OCI-LY1 (cell line): ENCODE results near the gene LAMA3.

ENCODE experiments used
- H2AFZ ChIP-seq: fragments of 200-600 bp; sonication (generic), shearing (Covaris generic); 2 replicates; pipeline ENCODE4 v1.6.0; 2014; ENCODE audit warnings: antibody characterized with exemption, mild to moderate bottlenecking, low read length
- H3F3A ChIP-seq: fragments of 200-600 bp; sonication (generic), shearing (Covaris generic); 2 replicates; pipeline ENCODE4 v1.6.0; 2014; ENCODE audit warnings: mild to moderate bottlenecking, antibody characterized with exemption, low read length, moderate library complexity; ENCODE audit not compliant: insufficient read depth
- H3K27ac ChIP-seq: fragments of 200-600 bp; sonication (generic); 2 replicates; pipeline ENCODE4 v1.5.1; 2014; ENCODE audit warnings: low read length, mixed run types, mild to moderate bottlenecking, low read depth; ENCODE audit not compliant: poor library complexity, severe bottlenecking
- H3K27me3 ChIP-seq: fragments of 200-600 bp; sonication (generic); 2 replicates; pipeline ENCODE4 v1.6.0; 2014; ENCODE audit warnings: antibody characterized with exemption, mild to moderate bottlenecking, low read length, moderate library complexity; ENCODE audit not compliant: insufficient read depth
- H3K36me3 ChIP-seq: fragments of 200-600 bp; sonication (generic); 2 replicates; pipeline ENCODE4 v1.6.1; 2014; ENCODE audit warnings: mild to moderate bottlenecking, antibody characterized with exemption, low read length, moderate library complexity, mixed read lengths; ENCODE audit not compliant: insufficient read depth
- H3K4me1 ChIP-seq: fragments of 200-600 bp; sonication (generic); 2 replicates; pipeline ENCODE4 v1.5.1; 2014; ENCODE audit warnings: mild to moderate bottlenecking, low read length, moderate library complexity; ENCODE audit not compliant: insufficient read depth, severe bottlenecking
- H3K4me2 ChIP-seq: fragments of 200-600 bp; sonication (generic), shearing (Covaris generic); 2 replicates; pipeline ENCODE4 v1.6.1; 2014; ENCODE audit warnings: low read length
- H3K4me3 ChIP-seq: fragments of 200-600 bp; sonication (generic); 2 replicates; pipeline ENCODE4 v1.5.1; 2014; ENCODE audit warnings: low read length, low read depth, mild to moderate bottlenecking, mixed read lengths; ENCODE audit not compliant: poor library complexity, severe bottlenecking
- H3K79me2 ChIP-seq: fragments of 200-600 bp; shearing (Covaris generic); 2 replicates; pipeline ENCODE4 v1.6.1; 2016; ENCODE audit warnings: mixed run types, low read length, mixed read lengths; ENCODE audit not compliant: insufficient read depth
- H3K9ac ChIP-seq: fragments of 200-600 bp; sonication (generic), shearing (Covaris generic); 2 replicates; pipeline ENCODE4 v1.6.1; 2014; ENCODE audit warnings: mild to moderate bottlenecking, low read length, mixed read lengths
- H3K9me2 ChIP-seq: fragments of 200-600 bp; sonication (generic), shearing (Covaris generic); 2 replicates; pipeline ENCODE4 v1.6.1; 2014; ENCODE audit warnings: low read depth, mild to moderate bottlenecking, low read length, mixed read lengths
- H3K9me3 ChIP-seq: fragments of 200-600 bp; shearing (Covaris generic); 2 replicates; pipeline ENCODE4 v1.6.1; 2014; ENCODE audit warnings: low read length, mixed read lengths
- H4K20me1 ChIP-seq: fragments of 200-600 bp; sonication (generic), shearing (Covaris generic); 2 replicates; pipeline ENCODE4 v1.6.0; 2016; ENCODE audit warnings: mild to moderate bottlenecking, low read length; ENCODE audit not compliant: insufficient read depth
- EZH2 ChIP-seq: fragments of 200-600 bp; sonication (generic), shearing (Covaris generic); IDR thresholded peaks from 2 replicates; pipeline ENCODE4 v1.8.0; 2017; ENCODE audit warnings: borderline replicate concordance, mixed run types, mild to moderate bottlenecking, antibody characterized with exemption, low read length, moderate library complexity, mixed read lengths
- TF ChIP-seq, protein P1 (sequence below): fragments of 200-600 bp; sonication (generic), shearing (Covaris generic); IDR thresholded peaks from 2 replicates; pipeline ENCODE4 v1.5.1; 2017; ENCODE audit warnings: mild to moderate bottlenecking, antibody characterized with exemption, low read length, moderate library complexity, mixed read lengths

LAMA3 gene

GRCh38 chr18:23894661-23895175, 205.5 kb downstream of the LAMA3 start:
- Histone ChIP-seq H3K4me2 (no peak overlapping the region), H3K27me3 (no peaks in the 10 kb centered on the region), H3F3A (no peaks in the 10 kb centered on the region), H3K4me1 (no peaks in the 10 kb centered on the region), H4K20me1 (no peaks in the 10 kb centered on the region), H3K9me3 (no peaks in the 10 kb centered on the region), H3K9me2 (no peaks in the 10 kb centered on the region), H3K27ac (no peak overlapping the region), H3K9ac (no peak overlapping the region), H3K4me3 (no peak overlapping the region), H3K79me2 (no peaks in the 10 kb centered on the region), H3K36me3 (no peaks in the 10 kb centered on the region), H2AFZ (no peak overlapping the region)
- no peak for TF ChIP-seq EZH2
- TF ChIP-seq, protein P1, sequence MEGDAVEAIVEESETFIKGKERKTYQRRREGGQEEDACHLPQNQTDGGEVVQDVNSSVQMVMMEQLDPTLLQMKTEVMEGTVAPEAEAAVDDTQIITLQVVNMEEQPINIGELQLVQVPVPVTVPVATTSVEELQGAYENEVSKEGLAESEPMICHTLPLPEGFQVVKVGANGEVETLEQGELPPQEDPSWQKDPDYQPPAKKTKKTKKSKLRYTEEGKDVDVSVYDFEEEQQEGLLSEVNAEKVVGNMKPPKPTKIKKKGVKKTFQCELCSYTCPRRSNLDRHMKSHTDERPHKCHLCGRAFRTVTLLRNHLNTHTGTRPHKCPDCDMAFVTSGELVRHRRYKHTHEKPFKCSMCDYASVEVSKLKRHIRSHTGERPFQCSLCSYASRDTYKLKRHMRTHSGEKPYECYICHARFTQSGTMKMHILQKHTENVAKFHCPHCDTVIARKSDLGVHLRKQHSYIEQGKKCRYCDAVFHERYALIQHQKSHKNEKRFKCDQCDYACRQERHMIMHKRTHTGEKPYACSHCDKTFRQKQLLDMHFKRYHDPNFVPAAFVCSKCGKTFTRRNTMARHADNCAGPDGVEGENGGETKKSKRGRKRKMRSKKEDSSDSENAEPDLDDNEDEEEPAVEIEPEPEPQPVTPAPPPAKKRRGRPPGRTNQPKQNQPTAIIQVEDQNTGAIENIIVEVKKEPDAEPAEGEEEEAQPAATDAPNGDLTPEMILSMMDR: no peak

- no peak overlapping the region for H3K4me3 ChIP-seq
- H3K4me1 ChIP-seq: no peaks in the 10 kb centered on the region
- no peaks in the 10 kb centered on the region for H4K20me1 ChIP-seq
- no peaks in the 10 kb centered on the region for H3K27me3 ChIP-seq
- H3K4me2 ChIP-seq: no peak overlapping the region
- TF ChIP-seq EZH2: no peak
- TF ChIP-seq, protein P1: no peak
- H3K9ac ChIP-seq: no peak overlapping the region
- no peaks in the 10 kb centered on the region for H3K9me3 ChIP-seq
- no peaks in the 10 kb centered on the region for H3F3A ChIP-seq
- H3K36me3 ChIP-seq: no peaks in the 10 kb centered on the region
- H3K9me2 ChIP-seq: no peaks in the 10 kb centered on the region
- no peak overlapping the region for H3K27ac ChIP-seq
- no peak overlapping the region for H2AFZ ChIP-seq
- no peaks in the 10 kb centered on the region for H3K79me2 ChIP-seq
Observed at GRCh38 chr18:23897291-23897690, 208.0 kb downstream of the LAMA3 start.

GRCh38 chr18:23897733-23898132, 208.5 kb downstream of the LAMA3 start:
- Histone ChIP-seq H3K9ac (no peak overlapping the region), H3K9me2 (no peaks in the 10 kb centered on the region), H3K27ac (no peak overlapping the region), H3K27me3 (no peaks in the 10 kb centered on the region), H3K79me2 (no peaks in the 10 kb centered on the region), H3F3A (no peaks in the 10 kb centered on the region), H3K9me3 (no peaks in the 10 kb centered on the region), H4K20me1 (no peaks in the 10 kb centered on the region), H3K4me3 (no peak overlapping the region), H3K4me1 (no peaks in the 10 kb centered on the region), H2AFZ (no peak overlapping the region), H3K36me3 (no peaks in the 10 kb centered on the region), H3K4me2 (no peak overlapping the region)
- TF ChIP-seq, protein P1: no peak
- TF ChIP-seq EZH2: no peak
